Mesendoderm (in vitro differentiated cells): ENCODE measurements around the gene CCDC78.
A peak's percentile ranks its signal among the peaks of the same experiment; 100 is the strongest.

Experiments used
- DNase-seq: peaks from one replicate; pipeline ENCODE4 v3.0.0; 2013
- H2AK5ac ChIP-seq: 2 replicates; pipeline ENCODE4 v1.6.1; 2013; ENCODE audit warnings: low read length, inconsistent platforms
- H2BK120ac ChIP-seq: 2 replicates; pipeline ENCODE4 v1.6.1; 2013; ENCODE audit warnings: low read depth, mild to moderate bottlenecking, low read length, moderate library complexity, mixed read lengths
- H2BK15ac ChIP-seq: replicated peaks from 2 replicates; pipeline ENCODE4 v1.6.1; 2013; ENCODE audit warnings: low read depth, mild to moderate bottlenecking, moderate library complexity
- H2BK5ac ChIP-seq: 2 replicates; pipeline ENCODE4 v1.6.1; 2013; ENCODE audit warnings: low read length, inconsistent platforms
- H3K18ac ChIP-seq: 2 replicates; pipeline ENCODE4 v1.6.1; 2013; ENCODE audit warnings: mild to moderate bottlenecking, low read length, mixed read lengths
- H3K23ac ChIP-seq: one replicate; pipeline ENCODE4 v1.6.1; 2013; ENCODE audit warnings: low read length
- H3K27ac ChIP-seq: 2 replicates; pipeline ENCODE4 v1.5.1; 2013; ENCODE audit warnings: low read depth, mild to moderate bottlenecking, inconsistent platforms, low read length, moderate library complexity
- H3K27me3 ChIP-seq: 2 replicates; pipeline ENCODE4 v1.6.1; 2013; ENCODE audit warnings: low read length, control low read depth, mild to moderate bottlenecking, inconsistent platforms; ENCODE audit not compliant: insufficient read depth, poor library complexity
- H3K36me3 ChIP-seq: 2 replicates; pipeline ENCODE4 v1.6.1; 2013; ENCODE audit warnings: low read length, inconsistent platforms; ENCODE audit not compliant: control insufficient read depth, insufficient read depth
- H3K4ac ChIP-seq: one replicate; pipeline ENCODE4 v1.6.1; 2013; ENCODE audit warnings: low read depth, mild to moderate bottlenecking, low read length, moderate library complexity
- H3K4me1 ChIP-seq: 2 replicates; pipeline ENCODE4 v1.6.1; 2013; ENCODE audit warnings: low read depth, low read length, inconsistent platforms; ENCODE audit not compliant: control insufficient read depth
- H3K4me2 ChIP-seq: 2 replicates; pipeline ENCODE4 v1.6.1; 2013; ENCODE audit warnings: low read length
- H3K4me3 ChIP-seq: 2 replicates; pipeline ENCODE4 v1.5.1; 2013; ENCODE audit warnings: mild to moderate bottlenecking, low read length
- H3K56ac ChIP-seq: one replicate; pipeline ENCODE4 v1.6.1; 2013; ENCODE audit warnings: low read length
- H3K79me1 ChIP-seq: 2 replicates; pipeline ENCODE4 v1.6.1; 2013; ENCODE audit warnings: low read length, inconsistent platforms
- H3K79me2 ChIP-seq: 2 replicates; pipeline ENCODE4 v1.6.1; 2013; ENCODE audit warnings: mild to moderate bottlenecking, low read length; ENCODE audit not compliant: control insufficient read depth, insufficient read depth
- H3K9ac ChIP-seq: 2 replicates; pipeline ENCODE4 v1.6.1; 2013; ENCODE audit warnings: low read length, inconsistent platforms
- H4K5ac ChIP-seq: one replicate; pipeline ENCODE4 v1.6.1; 2013; ENCODE audit warnings: low read length
- H4K8ac ChIP-seq: one replicate; pipeline ENCODE4 v1.6.1; 2013; ENCODE audit warnings: low read depth, mild to moderate bottlenecking, control low read depth, low read length, moderate library complexity
- WGBS: extraction: QIAGEN DNeasy Blood & Tissue Kit; methylation state at CpG from one replicate; pipeline ENCODE4 v1.1.7; 2013; ENCODE audit warnings: low lambda C conversion rate, missing lambda C conversion rate; ENCODE audit not compliant: insufficient coverage; ENCODE audit errors: extremely low coverage; 5-methylcytosine and 5-hydroxymethylcytosine counted together

Gene CCDC78

GRCh38 chr16:724188-725040, 1.8 kb downstream of the CCDC78 start:
- H3K4me1 ChIP-seq = peaks cover 4% of the 10 kb centered on the region
- no peaks in the 10 kb centered on the region for H3K79me2 ChIP-seq
- no peaks in the 10 kb centered on the region for H3K27me3 ChIP-seq
- H3K36me3 ChIP-seq = no peaks in the 10 kb centered on the region
- no peak overlapping the region for H2BK120ac ChIP-seq
- H2BK15ac ChIP-seq = no peak overlapping the region
- H3K27ac ChIP-seq = no peak overlapping the region
- H2AK5ac ChIP-seq = no peak overlapping the region
- no peak overlapping the region for H2BK5ac ChIP-seq
- no peak overlapping the region for H3K56ac ChIP-seq
- H3K23ac ChIP-seq = no peak overlapping the region
- H4K5ac ChIP-seq = no peak overlapping the region
- DNase-seq = no peak
- H4K8ac ChIP-seq = no peak overlapping the region
- no CpG with 5 or more reads among the region's 29 CpGs for WGBS
- H3K9ac ChIP-seq = no peak overlapping the region
- no peak overlapping the region for H3K4me2 ChIP-seq
- H3K79me1 ChIP-seq = no peaks in the 10 kb centered on the region
- H3K18ac ChIP-seq = no peak overlapping the region
- no peak overlapping the region for H3K4ac ChIP-seq
- H3K4me3 ChIP-seq = no peak overlapping the region

DNA sequence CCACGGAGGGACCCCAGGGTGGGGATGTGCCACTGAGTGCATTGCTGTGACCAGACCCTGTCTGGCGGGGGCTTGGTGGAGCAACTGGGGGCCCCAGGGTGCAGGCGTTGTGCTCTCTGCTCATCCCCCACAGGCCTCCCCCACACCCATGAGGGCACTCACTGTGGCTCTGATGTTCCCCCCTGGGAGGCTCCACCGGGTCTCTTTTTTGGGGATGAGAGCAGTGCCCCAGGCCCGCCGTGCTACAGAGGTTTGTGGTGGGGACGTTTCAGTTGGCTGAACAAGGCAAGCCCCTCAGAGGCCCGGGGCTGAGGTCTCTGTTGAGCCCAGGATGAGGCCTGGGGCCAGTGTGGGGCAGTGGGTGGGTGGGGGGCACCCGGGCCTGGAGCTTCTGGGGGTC, 2.5 kb downstream of the CCDC78 start:
- Histone ChIP-seq H2BK120ac (no peak overlapping the region), H2AK5ac (no peak overlapping the region), H3K56ac (no peak overlapping the region), H3K4ac (no peak overlapping the region), H3K4me1 (peaks cover 4% of the 10 kb centered on the region), H3K36me3 (no peaks in the 10 kb centered on the region), H3K79me2 (no peaks in the 10 kb centered on the region), H3K27ac (no peak overlapping the region), H3K4me3 (no peak overlapping the region), H3K4me2 (no peak overlapping the region), H2BK5ac (no peak overlapping the region), H4K8ac (no peak overlapping the region), H3K27me3 (no peaks in the 10 kb centered on the region), H3K23ac (no peak overlapping the region), H3K79me1 (no peaks in the 10 kb centered on the region), H4K5ac (no peak overlapping the region), H3K18ac (no peak overlapping the region), H3K9ac (no peak overlapping the region), H2BK15ac (no peak overlapping the region)
- no peak for DNase-seq
- no CpG with 5 or more reads among the region's 9 CpGs for WGBS

DNA sequence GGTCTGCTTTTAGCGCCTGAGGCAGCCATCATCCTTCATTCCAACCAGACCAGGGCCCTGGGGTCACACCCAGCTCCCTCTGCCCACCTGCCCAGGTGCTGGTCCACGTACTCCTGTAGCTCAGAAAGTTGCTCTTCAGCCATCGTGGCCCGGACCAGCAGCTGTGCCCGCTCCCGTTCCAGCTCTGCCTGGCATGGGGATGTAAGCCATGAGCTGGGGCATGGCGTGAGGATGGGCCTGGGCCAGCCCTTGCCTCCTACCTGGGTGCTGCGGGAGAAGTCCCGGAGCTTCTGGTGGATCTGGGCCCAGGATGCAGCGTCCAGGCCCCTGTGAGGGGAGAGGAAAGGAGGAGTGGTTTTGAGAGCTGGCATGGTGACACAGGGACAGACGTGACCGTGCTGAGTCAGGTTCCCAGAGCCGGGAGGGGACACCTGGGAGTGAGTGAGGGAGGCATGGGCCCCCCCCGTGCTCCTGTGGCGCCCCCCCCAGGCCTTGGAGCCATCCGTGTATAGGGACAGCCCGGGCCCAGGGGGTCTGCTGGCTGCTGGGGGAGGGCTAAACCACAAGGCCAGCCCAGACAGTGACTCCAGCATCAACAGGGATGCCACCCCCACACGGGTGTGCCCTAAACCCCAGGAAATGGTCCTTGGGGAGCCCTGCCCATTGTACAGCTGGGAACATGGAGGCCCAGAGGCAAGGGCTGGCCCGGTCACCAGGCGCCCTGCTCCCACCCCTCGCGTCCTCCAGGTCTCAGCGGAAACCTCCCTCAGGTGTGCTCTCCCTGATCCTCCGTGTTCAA, 3.2 kb downstream of the CCDC78 start:
- Histone ChIP-seq H3K23ac (no peak overlapping the region), H3K4ac (no peak overlapping the region), H3K4me3 (no peak overlapping the region), H3K79me2 (no peaks in the 10 kb centered on the region), H2BK5ac (no peak overlapping the region), H2BK15ac (no peak overlapping the region), H4K8ac (no peak overlapping the region), H2BK120ac (no peak overlapping the region), H3K4me2 (no peak overlapping the region), H3K18ac (no peak overlapping the region), H2AK5ac (no peak overlapping the region), H4K5ac (no peak overlapping the region), H3K27me3 (no peaks in the 10 kb centered on the region), H3K4me1 (peaks cover 4% of the 10 kb centered on the region), H3K27ac (no peak overlapping the region), H3K79me1 (no peaks in the 10 kb centered on the region), H3K9ac (no peak overlapping the region), H3K56ac (no peak overlapping the region), H3K36me3 (no peaks in the 10 kb centered on the region)
- WGBS = no CpG with 5 or more reads among the region's 24 CpGs
- DNase-seq = no peak

- Histone ChIP-seq H2BK5ac (no peak overlapping the region), H2AK5ac (no peak overlapping the region), H3K4me1 (peaks cover 4% of the 10 kb centered on the region), H3K79me1 (no peaks in the 10 kb centered on the region), H3K27ac (no peak overlapping the region), H3K4me3 (no peak overlapping the region), H4K5ac (no peak overlapping the region), H4K8ac (no peak overlapping the region), H3K79me2 (no peaks in the 10 kb centered on the region), H2BK15ac (no peak overlapping the region), H3K56ac (peak overlapping the region; percentile 49), H3K18ac (no peak overlapping the region), H3K4me2 (no peak overlapping the region), H3K9ac (no peak overlapping the region), H3K36me3 (no peaks in the 10 kb centered on the region), H3K27me3 (no peaks in the 10 kb centered on the region), H3K4ac (no peak overlapping the region), H3K23ac (no peak overlapping the region), H2BK120ac (no peak overlapping the region)
- WGBS = no CpG with 5 or more reads among the region's 51 CpGs
- no peak for DNase-seq
Observed at GRCh38 chr16:721765-722540, 4.3 kb downstream of the CCDC78 start.

- no peak within 1 kb of the TSS for H4K5ac ChIP-seq
- peak within 1 kb of the TSS; percentile 50 for H3K4ac ChIP-seq
- peak within 1 kb of the TSS; percentile 89 for H2BK5ac ChIP-seq
- WGBS = no CpG with 5 or more reads among the region's 106 CpGs
- peak within 1 kb of the TSS; percentile 92 for H3K4me2 ChIP-seq
- peak within 1 kb of the TSS; percentile 80 for H3K27ac ChIP-seq
- H3K18ac ChIP-seq = peak within 1 kb of the TSS; percentile 54
- H3K56ac ChIP-seq = peak within 1 kb of the TSS; percentile 98
- no peak within 1 kb of the TSS for H2AK5ac ChIP-seq
- DNase-seq = peak; percentile 95
- H2BK120ac ChIP-seq = no peak within 1 kb of the TSS
- H3K4me3 ChIP-seq = peak within 1 kb of the TSS; percentile 65
- peak within 1 kb of the TSS; percentile 66 for H3K23ac ChIP-seq
- no peaks in the 10 kb centered on the region for H3K36me3 ChIP-seq
- no peaks in the 10 kb centered on the region for H3K79me2 ChIP-seq
- H2BK15ac ChIP-seq = no peak within 1 kb of the TSS
- H3K27me3 ChIP-seq = no peaks in the 10 kb centered on the region
- peak within 1 kb of the TSS; percentile 95 for H3K9ac ChIP-seq
- H3K79me1 ChIP-seq = no peaks in the 10 kb centered on the region
- peaks cover 4% of the 10 kb centered on the region for H3K4me1 ChIP-seq
- no peak within 1 kb of the TSS for H4K8ac ChIP-seq
Observed at GRCh38 chr16:720990-721764, 5.1 kb downstream of the CCDC78 start, which contains the start of gene ANTKMT. Gene ANTKMT, plus strand, starts transcription at chr16:721146. Its CDS starts 129 bp downstream, at chr16:721275.
